Lung (tissue), 12 donors: ENCODE data around the gene GPC5. TPM values are rescaled to one million over a fixed set of nuclear protein-coding genes. Genes with fewer than 3 reads are reported as not detected.

Experiments used
- ATAC-seq: fragments of 200-7000 bp; cut with Tn5 transposase; one replicate; pipeline ENCODE4 v1.9.1; 2020; ENCODE audit warnings: moderate number of reproducible peaks; ENCODE audit not compliant: insufficient read depth, low FRiP score
- DNase-seq, 3 donors: peaks; one replicate each; pipeline ENCODE4 v3.0.0-alpha.2; 2013 to 2017
- H3K27ac ChIP-seq, 2 donors: one replicate each; pipeline ENCODE4 v1.5.1; 2013; ENCODE audit warnings: mild to moderate bottlenecking in 2 of 2, moderate library complexity in 2 of 2, control low read depth in 1 of 2, inconsistent platforms in 1 of 2, low read depth in 1 of 2, low read length in 1 of 2
- H3K27me3 ChIP-seq, 3 donors: one replicate each; pipeline ENCODE4 v1.5.1; 2013; ENCODE audit warnings: low read length in 2 of 3; ENCODE audit not compliant: control insufficient read depth in 3 of 3, insufficient read depth in 3 of 3
- H3K36me3 ChIP-seq, 4 donors: one replicate each; pipeline ENCODE4 v1.5.1; 2013; ENCODE audit warnings: low read length in 4 of 4, mild to moderate bottlenecking in 1 of 4, moderate library complexity in 1 of 4; ENCODE audit not compliant: control insufficient read depth in 4 of 4, insufficient read depth in 4 of 4
- H3K4me1 ChIP-seq, 5 donors: one replicate each; pipeline ENCODE4 v1.5.1; 2013; ENCODE audit warnings: low read length in 5 of 5, mild to moderate bottlenecking in 2 of 5, moderate library complexity in 1 of 5; ENCODE audit not compliant: control insufficient read depth in 5 of 5, insufficient read depth in 5 of 5
- H3K4me3 ChIP-seq: one replicate; pipeline ENCODE4 v1.5.1; 2013; ENCODE audit warnings: mild to moderate bottlenecking, control low read depth, moderate library complexity
- H3K9ac ChIP-seq, 2 donors: one replicate each; pipeline ENCODE4 v1.5.1; 2013; ENCODE audit warnings: low read length in 2 of 2, control low read depth in 1 of 2; ENCODE audit not compliant: insufficient read depth in 1 of 2
- H3K9me3 ChIP-seq, 4 donors: one replicate each; pipeline ENCODE4 v1.5.1; 2013; ENCODE audit warnings: low read length in 3 of 4, mild to moderate bottlenecking in 1 of 4, moderate library complexity in 1 of 4; ENCODE audit not compliant: control insufficient read depth in 4 of 4, insufficient read depth in 3 of 4
- CTCF ChIP-seq: IDR thresholded peaks from 2 replicates; pipeline ENCODE4 v1.5.1; 2012; ENCODE audit warnings: mild to moderate bottlenecking; ENCODE audit errors: control extremely low read depth, extremely low read depth
- WGBS, 2 donors: extraction: QIAGEN DNeasy Blood & Tissue Kit; methylation state at CpG; one replicate each; pipeline ENCODE4 v1.1.7; 2013; 5-methylcytosine and 5-hydroxymethylcytosine counted together
- polyA plus RNA-seq, 2 donors: library from polyadenylated mRNA; stranded (reverse); fragments of 200-250 nt; gene quantifications; one replicate each; pipeline ENCODE4 v1.2.1, GENCODE V29; 2013
- total RNA-seq, 2 donors: library from RNA; depleted of rRNA in 1 of 2; stranded (reverse); fragments of >200 nt in 1 of 2; gene quantifications; one replicate each; pipeline ENCODE4 v1.2.1, GENCODE V29; 2014 to 2021
- donor health status: control.
- donor health status: control.
- donor health status: Bipolar disorder and iron deficiency.
- donor health status: healthy.
- donor health status: DM: yes; HTN: yes; CAD: no.

GPC5 gene
- total and polyA plus RNA-seq, 4 donors = 0.55 to 37.3 (median 4.4) TPM

GRCh38 chr13:91868351-91868750, 469.9 kb downstream of the GPC5 start:
- Histone ChIP-seq H3K27me3 (no peaks in the 10 kb centered on the region), H3K4me1 (peaks cover 0 to 4% (median 0%) of the 10 kb centered on the region in 5 donors), H3K4me3 (no peak overlapping the region), H3K9ac (no peak overlapping the region), H3K9me3 (no peaks in the 10 kb centered on the region), H3K27ac (no peak overlapping the region), H3K36me3 (no peaks in the 10 kb centered on the region)
- no peak for ATAC-seq
- no peak for TF ChIP-seq CTCF
- no peak for DNase-seq

- Histone ChIP-seq H3K36me3 (no peaks in the 10 kb centered on the region), H3K9me3 (no peaks in the 10 kb centered on the region), H3K27me3 (no peaks in the 10 kb centered on the region), H3K27ac (no peak overlapping the region), H3K4me3 (no peak overlapping the region), H3K9ac (no peak overlapping the region), H3K4me1 (no peaks in the 10 kb centered on the region)
- no peak for DNase-seq
- 88 to 89% methylated on average over 3 of the region's 3 CpGs for WGBS, 2 donors
- ATAC-seq = no peak
- TF ChIP-seq CTCF = no peak
These were observed 480.1 kb downstream of the GPC5 start for GRCh38 chr13:91878491-91878890.

- 88 to 93% methylated on average over 2 of the region's 2 CpGs for WGBS, 2 donors
- no peak for DNase-seq
These were observed 480.9 kb downstream of the GPC5 start for GRCh38 chr13:91879360-91879759.

More at GRCh38 chr13:91879360-91879759, 480.9 kb downstream of the GPC5 start:
- no peak overlapping the region for H3K27ac ChIP-seq
- no peak overlapping the region for H3K4me3 ChIP-seq
- H3K4me1 ChIP-seq = no peaks in the 10 kb centered on the region
- H3K27me3 ChIP-seq = no peaks in the 10 kb centered on the region
- H3K36me3 ChIP-seq = no peaks in the 10 kb centered on the region
- H3K9ac ChIP-seq = no peak overlapping the region
- H3K9me3 ChIP-seq = no peaks in the 10 kb centered on the region
- no peak for TF ChIP-seq CTCF
- ATAC-seq = no peak
